GM21576 (cell line): ENCODE measurements around the gene DNAAF2.
"Not testable (repeated sequence)": the region's sequence is repeated elsewhere in the genome, so short reads cannot be mapped to it uniquely, and the experiment has no call there.

Experiments used
- ATAC-seq: cut with Tn5 transposase; IDR thresholded peaks from one replicate; pipeline ENCODE4 v1.9.1; 2021; ENCODE audit warnings: mild to moderate bottlenecking, moderate library complexity; ENCODE audit not compliant: unreplicated experiment

Gene DNAAF2

GRCh38 chr14:49622022-49622607 lies 12.9 kb downstream of the DNAAF2 start:
- ATAC-seq = no peak

DNA sequence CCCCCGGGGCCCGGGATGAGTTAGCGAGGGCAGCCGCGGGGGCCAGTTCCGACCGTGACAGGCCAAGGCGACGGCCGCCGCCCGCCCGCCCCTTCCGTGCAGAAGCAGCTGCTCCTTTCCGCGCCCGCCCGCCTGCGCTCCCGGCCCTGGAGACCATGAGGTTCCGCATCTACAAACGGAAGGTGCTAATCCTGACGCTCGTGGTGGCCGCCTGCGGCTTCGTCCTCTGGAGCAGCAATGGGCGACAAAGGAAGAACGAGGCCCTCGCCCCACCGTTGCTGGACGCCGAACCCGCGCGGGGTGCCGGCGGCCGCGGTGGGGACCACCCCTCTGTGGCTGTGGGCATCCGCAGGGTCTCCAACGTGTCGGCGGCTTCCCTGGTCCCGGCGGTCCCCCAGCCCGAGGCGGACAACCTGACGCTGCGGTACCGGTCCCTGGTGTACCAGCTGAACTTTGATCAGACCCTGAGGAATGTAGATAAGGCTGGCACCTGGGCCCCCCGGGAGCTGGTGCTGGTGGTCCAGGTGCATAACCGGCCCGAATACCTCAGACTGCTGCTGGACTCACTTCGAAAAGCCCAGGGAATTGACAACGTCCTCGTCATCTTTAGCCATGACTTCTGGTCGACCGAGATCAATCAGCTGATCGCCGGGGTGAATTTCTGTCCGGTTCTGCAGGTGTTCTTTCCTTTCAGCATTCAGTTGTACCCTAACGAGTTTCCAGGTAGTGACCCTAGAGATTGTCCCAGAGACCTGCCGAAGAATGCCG lies 13.7 kb downstream of the DNAAF2 start:
- ATAC-seq = peak; percentile 17

DNA sequence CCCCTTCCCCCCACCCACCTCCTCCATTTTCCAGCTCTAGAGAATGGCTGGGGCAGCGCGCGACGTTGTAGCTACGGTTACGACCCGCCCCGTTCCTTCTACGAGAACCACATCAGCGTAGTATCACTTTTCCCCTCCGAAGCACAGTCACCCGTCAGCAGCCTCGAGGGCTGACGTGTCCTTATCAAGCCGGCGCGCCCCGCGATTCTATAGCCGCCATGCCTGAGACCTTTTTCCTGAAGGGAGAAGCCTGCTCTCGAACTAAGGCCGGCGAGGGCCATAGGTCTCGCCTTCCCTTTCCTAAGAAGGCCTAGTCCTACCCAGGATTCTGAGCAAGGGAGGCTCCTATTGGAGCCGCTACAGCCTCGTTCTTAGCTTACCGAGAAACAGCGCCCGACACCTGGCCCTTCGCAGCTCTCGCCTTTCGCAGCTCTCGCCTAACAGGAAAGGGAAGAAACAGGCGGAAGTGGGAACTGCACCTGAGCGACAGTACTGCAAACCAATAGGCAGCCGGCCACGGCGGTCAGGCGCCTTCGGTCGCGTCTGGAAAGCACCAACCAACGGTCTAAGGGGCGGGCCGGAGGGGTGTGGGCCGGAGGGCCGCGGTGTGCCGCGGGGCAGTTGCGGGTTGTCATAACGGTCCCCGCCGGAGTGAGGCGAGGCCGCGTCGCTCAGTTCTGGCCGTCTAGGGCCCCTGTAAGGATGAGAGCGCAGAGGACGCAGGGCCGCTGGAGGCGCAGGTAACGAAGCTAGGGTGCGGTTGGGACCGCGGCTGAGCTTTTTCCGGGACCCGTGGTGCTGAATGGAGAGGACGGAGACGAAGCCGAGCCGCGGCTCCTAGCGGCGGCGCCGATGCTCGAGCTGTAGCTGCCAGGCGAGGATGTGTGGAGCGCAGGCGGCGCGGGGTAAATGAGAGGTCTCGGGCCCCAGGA lies 14.6 kb downstream of the DNAAF2 start, which contains the start of the genes MGAT2 and RPL36AL:
Gene MGAT2, plus strand, starts transcription at position 618 of the 932 bp plus-strand sequence. CDS start 470 bp downstream, outside the sequence.
Gene RPL36AL, minus strand, starts transcription at position 445 of the 932 bp plus-strand sequence. CDS start 1,522 bp downstream, outside the sequence.
- peak; percentile 89 for ATAC-seq

DNA sequence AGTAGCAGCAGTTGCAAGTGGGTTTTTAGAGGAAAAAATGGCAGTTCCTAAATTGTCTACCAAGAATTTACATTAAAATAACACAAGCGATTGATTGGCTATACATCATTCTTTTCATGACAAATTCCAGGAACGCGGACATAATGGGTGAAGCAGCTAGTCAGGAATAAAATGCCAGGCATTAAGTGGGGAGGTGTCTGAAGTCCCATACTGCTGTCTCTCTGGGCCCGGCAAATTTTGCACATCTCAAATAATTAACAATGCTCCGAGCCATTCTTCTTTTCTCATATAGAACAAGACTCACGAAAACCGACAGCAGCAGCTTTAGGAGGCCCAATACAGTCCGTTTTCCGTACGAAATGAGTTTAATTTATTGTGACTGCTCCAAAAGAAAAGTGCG lies 15.3 kb downstream of the DNAAF2 start:
- no peak for ATAC-seq

GRCh38 chr14:49619273-49619672 lies 15.8 kb downstream of the DNAAF2 start:
- not testable (repeated sequence) for ATAC-seq

- no peak for ATAC-seq
Observed at GRCh38 chr14:49617852-49618519, 17.1 kb downstream of the DNAAF2 start.

DNA sequence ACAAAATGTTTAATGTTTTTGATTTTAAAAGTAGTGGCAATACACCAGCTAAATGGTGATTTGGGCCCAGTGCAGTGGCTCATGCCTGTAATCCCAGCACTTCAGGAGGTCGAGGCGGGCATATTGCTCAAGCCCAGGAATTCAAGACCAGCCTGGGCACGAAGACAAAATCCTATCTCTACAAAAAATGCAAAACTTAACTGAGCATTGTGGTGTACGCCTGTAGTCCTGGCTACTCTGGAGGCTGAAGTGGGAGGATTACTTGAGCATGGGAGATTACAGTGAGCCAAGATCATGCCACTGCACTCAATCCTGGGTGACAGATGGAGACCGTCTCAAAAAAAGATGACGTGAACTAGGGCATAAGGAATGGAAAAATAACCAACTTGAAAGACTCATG lies 19.3 kb downstream of the DNAAF2 start:
- no peak for ATAC-seq

- no peak for ATAC-seq
Observed at GRCh38 chr14:49614196-49614595, 20.8 kb downstream of the DNAAF2 start.

- no peak for ATAC-seq
Observed at GRCh38 chr14:49612671-49613070, 22.4 kb downstream of the DNAAF2 start.

DNA sequence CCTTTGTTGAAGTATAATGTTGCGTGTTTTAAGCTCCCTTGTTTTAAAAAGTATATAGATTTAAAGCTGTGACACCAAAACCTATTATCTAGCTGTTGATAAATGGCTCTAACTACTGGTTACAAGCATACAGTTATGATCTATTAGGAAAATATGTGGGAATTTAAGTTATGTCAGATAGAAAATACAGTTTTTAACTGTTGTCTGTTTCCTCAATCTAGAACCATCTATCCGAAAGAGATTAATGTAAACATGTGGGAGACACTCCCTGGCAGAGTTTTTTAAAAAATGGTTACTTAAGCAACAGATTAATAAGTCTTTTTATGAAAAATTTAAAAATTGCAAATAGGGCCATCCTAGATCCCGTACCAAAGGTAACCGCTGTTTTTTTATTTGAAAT lies 22.8 kb downstream of the DNAAF2 start:
- ATAC-seq = no peak

- no peak for ATAC-seq
Observed at GRCh38 chr14:49607583-49607982, 27.5 kb downstream of the DNAAF2 start.

- peak; percentile 34 for ATAC-seq
Observed at GRCh38 chr14:49598485-49599300, 36.4 kb downstream of the DNAAF2 start, which contains the start of gene LRR1. Gene LRR1, plus strand, starts transcription at chr14:49598940. Its CDS starts 81 bp downstream, at chr14:49599021.

DNA sequence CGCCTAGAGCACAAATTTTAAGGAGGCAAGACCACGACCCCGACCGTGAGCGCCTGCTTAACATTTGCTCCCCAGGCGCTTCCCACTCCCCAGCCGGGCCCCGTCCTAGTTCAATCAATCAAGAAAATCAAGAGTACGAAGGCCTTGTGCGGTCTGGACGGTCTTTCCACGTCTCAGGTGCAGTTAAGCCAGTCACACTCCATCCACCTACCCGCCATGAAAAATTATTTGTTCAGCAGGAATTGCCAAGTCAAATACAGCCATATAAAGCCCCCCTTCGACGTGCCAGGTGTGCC lies 36.9 kb downstream of the DNAAF2 start:
- no peak for ATAC-seq

- ATAC-seq = no peak
Observed at GRCh38 chr14:49594347-49595091, 40.5 kb downstream of the DNAAF2 start.

- ATAC-seq = no peak
Observed at GRCh38 chr14:49593016-49593415, 42.0 kb downstream of the DNAAF2 start.

DNA sequence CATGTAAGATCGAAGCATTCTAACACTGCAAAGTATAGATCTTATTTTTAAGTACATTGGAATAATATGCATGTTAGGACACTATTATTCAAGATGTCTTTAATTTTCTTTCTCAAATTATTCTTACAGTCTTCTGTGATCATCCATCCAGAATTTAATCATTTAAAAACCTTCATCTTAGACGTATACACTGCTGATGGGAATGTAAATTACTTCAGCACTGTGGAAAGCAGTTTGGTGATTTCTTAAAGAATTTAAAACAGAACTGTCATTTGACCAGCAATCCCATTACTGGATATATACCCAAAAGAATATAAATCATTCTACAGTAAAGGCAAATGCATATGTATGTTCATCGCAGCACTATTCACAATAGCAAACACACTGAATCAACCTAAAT lies 45.7 kb downstream of the DNAAF2 start:
- ATAC-seq = no peak

DNA sequence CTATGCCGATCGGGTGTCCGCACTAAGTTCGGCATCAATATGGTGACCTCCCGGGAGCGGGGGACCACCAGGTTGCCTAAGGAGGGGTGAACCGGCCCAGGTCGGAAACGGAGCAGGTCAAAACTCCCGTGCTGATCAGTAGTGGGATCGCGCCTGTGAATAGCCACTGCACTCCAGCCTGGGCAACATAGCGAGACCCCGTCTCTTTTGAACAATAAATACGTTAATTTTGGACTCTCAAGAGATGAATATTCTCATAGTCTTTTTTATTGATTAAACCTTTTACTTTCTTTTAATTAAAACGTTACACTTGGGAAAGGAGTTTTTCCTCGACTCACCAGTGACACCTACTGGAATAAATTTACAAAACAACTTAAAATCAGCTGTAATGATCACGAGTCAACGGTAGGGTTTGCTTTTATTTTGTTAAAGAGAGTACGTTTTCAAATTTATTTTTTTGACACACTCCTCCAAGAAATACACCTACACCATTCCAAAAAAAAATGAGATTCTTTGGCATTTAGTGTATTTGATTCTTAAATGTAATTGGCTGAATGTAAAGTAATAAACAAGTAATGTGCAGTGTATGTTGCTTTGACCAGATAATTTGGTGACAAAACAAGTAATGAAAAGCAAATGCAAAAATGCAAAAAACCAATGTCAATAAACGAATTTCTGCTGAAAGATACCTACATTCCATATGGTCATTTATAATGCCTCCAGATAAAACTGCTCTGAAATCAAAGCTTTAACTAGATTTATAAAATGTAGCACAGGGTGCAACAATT lies 48.2 kb downstream of the DNAAF2 start:
- ATAC-seq = peak; percentile 31
